HG02623 (cell line): Measurements from ENCODE around the gene CIBAR2.

ENCODE experiments used
- ATAC-seq: cut with Tn5 transposase; IDR thresholded peaks from one replicate; pipeline ENCODE4 v1.9.1; 2021; ENCODE audit warnings: moderate library complexity; ENCODE audit not compliant: unreplicated experiment

The CIBAR2 gene

DNA sequence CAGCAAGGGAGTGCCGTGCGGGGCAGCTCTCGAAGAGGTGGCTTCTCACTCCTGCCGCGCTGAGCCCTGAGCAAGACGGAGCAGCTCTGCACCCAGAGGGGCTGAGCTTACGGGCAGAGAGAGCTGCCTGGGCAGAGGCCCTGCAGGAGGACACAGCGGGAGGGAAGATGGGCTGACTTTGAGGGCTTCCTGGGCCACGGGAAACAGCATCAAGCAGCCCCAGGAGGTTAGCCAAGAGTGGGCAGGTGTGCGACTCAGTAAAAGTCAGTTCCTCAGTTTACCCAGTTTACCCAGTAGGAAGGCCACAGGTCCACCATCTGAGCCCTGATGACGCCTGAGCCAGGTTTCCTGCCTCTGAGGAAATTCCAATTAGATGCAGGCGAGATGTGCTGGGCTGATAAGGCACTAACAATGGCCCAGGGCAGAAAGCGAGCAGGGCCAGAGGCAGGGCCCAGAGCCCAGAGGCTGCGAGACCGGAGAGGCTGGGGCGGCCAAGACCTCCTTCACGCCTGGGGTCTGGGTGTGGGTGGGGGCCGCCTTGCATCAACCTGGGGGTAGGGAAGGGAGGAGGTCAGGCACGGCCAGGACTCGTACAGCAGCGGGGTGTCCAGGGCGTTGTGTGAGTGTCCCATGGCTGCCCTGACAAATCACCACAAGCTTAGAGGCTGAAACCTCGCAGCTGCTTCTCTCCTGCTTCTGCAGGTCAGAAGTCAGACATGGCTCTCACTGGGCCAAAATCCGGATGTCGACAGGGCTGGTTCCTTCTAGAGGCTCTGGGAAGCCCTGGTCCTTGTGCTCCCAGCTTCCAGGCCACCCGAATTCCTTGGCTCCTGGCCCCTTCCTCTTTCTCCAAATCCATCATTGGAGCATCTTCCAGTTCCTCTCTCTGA is 32.0 kb upstream of the CIBAR2 start:
- no peak for ATAC-seq

- no peak for ATAC-seq
Measured at GRCh38 chr16:85142771-85143211, 30.5 kb upstream of the CIBAR2 start.

- ATAC-seq = no peak
Measured at GRCh38 chr16:85142129-85142513, 29.8 kb upstream of the CIBAR2 start.

- no peak for ATAC-seq
Measured at GRCh38 chr16:85141491-85142128, 29.3 kb upstream of the CIBAR2 start.

DNA sequence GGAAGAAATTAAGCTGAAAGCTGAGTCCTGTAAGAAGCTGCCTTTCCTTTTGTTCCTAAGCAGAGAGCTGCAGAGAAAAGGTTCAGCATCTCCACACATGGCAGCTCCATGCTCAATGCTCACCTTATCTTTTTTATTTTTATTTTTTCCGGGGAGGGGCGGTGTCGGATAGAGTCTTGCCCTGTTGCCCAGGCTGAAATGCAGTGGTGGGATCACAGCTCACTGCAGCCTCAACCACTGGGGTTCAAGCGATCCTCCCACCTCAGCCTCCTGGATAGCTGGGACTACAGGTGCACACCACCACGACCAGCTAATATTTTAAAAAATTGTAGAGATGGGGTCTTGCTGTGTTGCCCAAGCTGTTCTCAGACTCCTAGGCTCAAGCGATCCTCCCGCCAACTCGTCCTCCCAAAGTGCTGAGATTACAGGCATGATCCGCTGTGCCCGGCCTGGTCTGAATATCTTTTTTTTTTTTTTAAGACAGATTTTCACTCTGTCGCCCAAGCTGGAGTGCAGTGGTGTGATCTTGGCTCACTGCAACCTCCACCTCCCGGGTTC is 28.3 kb upstream of the CIBAR2 start:
- ATAC-seq = no peak

GRCh38 chr16:85139881-85140339 is 27.6 kb upstream of the CIBAR2 start:
- no peak for ATAC-seq

- no peak for ATAC-seq
Measured at GRCh38 chr16:85138825-85139627, 26.8 kb upstream of the CIBAR2 start.

DNA sequence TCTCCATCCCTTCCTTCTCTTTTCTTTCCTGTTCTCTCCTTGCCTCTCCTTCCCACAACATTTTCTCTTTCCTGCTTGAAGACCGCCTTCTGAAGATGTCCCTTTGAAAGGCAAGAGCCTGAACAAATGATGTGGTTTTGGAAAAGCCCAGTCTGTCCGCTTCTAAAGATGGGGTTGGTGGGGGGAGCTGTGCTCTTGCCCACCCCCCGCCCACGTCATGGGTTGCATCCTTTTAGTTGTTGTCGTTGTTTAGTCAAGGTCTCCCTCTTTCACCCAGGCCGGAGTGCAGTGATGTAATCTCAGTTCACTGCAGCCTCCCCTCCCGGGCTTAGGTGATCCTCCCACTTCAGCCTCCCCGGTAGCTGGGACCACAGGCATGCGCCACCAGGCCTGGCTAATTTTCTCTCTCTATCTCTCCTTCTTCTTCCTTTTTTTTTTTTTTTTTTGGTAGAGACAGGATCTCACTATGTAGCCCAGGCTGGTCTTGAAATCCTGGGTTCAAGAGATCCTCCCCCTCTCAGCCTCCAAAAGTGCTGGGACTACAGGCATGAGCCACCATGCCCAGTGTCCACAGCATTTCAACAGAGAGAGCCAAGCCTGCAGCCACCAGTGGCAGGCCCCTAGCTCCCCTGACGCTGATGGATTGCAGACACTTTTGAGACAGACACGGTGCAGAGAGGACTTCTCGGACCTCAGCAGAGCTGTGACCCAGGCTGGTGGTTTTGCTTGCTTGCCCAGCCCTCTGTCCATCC is 26.0 kb upstream of the CIBAR2 start:
- no peak for ATAC-seq

GRCh38 chr16:85137323-85138072 is 25.2 kb upstream of the CIBAR2 start:
- ATAC-seq = no peak

DNA sequence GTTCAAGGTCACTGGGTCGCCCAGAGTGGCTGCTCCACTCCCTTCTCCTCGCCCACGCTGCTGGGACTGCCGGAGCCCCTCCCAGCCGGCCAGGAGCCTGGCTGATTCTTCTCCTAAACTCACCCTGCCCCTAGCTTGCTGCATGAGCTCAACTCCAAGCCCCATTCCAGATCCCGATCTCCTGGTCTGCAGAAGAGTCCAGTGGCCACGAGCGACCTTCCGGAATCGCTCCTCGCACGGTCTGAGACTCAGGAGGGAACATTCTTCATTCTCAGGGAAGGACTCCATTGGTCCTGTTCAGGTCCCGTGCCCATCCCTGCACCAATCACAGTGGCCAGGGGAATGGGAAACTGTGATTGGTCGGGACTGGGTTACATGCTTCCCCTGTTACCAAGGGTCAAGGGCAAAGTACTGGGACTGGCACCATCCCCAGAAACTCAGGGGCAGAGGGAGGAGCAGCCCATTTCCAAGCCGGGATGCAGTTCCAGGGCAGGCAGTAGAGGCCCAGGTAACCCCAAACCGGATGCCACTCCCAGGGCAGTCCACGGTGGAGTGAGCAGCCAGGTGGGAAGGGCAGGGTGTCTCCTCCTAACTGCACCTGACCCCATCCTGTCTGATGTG is 24.5 kb upstream of the CIBAR2 start:
- no peak for ATAC-seq

GRCh38 chr16:85136213-85136701 is 24.0 kb upstream of the CIBAR2 start:
- ATAC-seq = no peak

DNA sequence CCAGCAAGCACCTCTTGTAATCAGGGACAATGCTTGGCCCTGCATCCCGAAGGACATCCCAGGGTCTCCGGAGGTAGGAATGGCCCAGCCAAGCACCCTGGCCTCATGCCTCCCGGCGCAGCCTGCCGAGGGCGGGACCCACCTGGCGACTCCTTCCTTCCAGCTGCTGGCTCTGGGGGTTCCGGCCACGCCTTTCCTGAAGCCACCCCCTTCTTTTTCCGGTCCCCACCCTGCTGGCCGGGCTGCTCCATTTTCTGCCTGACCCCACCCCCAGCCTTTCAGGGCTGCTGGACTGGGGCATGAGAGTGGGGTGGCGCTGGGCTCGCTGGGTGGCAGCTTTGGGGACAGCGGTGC is 22.5 kb upstream of the CIBAR2 start:
- no peak for ATAC-seq

DNA sequence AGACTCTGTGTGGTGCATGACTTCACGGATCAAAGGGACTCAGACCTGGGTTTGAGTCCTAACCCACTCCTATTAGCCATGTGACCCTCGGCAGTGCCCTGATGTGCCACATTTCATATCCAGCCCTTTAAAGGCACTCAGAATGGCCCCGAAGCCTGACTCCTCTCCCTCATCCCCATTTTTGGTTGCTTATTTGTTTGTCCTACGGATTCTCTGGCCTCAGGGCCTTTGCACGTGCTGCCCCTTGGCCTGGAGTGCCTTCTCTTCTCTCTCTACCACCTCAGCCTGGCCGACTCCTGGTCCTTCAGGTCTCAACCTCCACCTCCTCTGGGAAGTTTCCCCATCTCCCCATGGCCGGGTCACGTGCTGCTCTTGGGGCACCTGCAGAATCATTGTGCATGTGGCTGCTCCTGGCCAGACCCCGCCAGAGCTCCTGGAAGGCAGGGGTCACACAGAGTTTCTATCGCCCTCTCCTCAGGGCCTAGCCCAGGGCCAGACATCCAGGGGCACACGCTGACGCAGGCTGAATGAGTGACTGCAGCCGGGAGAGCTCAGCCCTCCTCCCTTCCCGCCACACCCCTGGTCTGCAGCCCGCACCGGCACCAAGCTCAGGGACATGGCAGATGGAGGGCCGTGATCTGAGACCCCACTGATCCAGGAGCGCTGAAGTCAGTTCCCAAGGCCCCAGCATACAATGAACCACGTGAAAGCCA is 22.0 kb upstream of the CIBAR2 start:
- ATAC-seq = no peak

- no peak for ATAC-seq
Measured at GRCh38 chr16:85133290-85133599, 21.0 kb upstream of the CIBAR2 start.

GRCh38 chr16:85132456-85133289 is 20.4 kb upstream of the CIBAR2 start:
- ATAC-seq = no peak

DNA sequence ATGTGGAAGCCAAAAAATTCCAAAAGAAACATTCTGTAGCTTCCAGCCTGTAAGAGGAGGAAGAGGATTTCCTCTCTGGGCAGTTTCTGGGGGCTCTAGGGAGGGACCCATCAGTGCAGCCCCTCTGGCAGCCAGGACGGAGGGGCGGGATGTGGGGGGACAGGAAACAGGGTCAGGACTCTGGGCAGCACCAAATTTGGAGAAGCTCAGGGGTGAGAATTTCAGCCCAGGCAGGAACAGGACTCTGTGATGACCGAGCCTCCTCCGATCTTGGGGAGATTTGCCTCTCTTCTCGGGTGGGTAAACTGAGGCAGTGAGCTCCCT is 18.4 kb upstream of the CIBAR2 start:
- ATAC-seq = no peak

DNA sequence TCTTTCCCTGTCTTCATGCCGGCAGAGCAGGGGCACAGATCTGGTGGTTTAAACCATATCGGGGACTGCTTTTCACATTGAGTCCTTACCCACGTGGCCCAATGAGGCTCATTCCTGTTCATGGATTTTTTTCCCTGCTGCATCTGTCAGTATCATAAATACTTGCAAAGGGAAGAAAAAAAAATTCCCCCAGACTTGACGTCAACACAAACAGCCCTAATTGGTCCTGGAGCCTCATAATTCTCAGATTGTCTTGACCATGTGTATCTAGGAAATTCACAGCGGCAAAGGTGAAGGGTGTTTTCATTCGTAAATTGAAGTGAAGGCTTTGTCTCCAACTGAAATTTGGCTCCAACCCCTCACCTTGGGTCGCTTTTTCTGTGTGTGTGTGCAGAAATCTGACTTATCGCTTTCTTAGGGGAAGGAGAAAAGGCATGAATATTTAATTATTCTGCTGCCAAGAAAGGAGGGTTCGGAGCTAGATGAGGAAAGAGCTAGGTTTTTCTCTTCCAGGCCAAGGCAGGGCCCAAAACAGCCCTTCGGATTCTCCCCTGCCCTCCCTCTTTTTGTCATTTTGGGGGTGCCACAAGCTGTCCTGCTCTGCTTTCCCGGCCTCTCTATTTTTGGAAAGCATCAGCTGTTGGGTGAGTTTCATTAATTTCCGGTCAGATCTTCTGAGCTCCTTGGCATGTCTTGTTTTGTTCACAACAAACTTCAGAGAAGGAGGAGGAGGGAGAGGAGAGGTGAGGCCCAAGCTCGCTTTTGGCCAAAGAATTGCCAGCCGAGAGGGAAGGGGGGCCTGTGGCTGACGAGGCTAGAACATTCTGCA is 17.8 kb upstream of the CIBAR2 start:
- ATAC-seq = no peak
